Calu3 (cell line): ENCODE measurements around the gene MIDN. TPM values are rescaled to one million over a fixed set of nuclear protein-coding genes. Genes with fewer than 3 reads are reported as not detected.

Experiments
- BruUV-seq: library from RNA; stranded (reverse); fragments of 400-500 nt; replicated peaks from 2 replicates; lab custom pipeline; 2021; lab: Mats Ljungman, UMichigan
- CTCF ChIA-PET: fragments of 300-600 bp; sonication (Branson Sonifier 250); formaldehyde crosslinking; loops from one replicate; lab custom pipeline; 2022; ENCODE audit warnings: antibody characterized with exemption; lab: Charles Lee
- DNase-seq: peaks from one replicate; pipeline ENCODE4 v3.0.0; 2022
- H3K27ac Mint-ChIP-seq: one replicate; pipeline ENCODE4 v1.8.0; 2022; ENCODE audit warnings: mixed read lengths; ENCODE audit not compliant: unreplicated experiment
- H3K27me3 Mint-ChIP-seq: one replicate; pipeline ENCODE4 v1.8.0; 2022; ENCODE audit warnings: mixed read lengths; ENCODE audit not compliant: unreplicated experiment
- H3K36me3 Mint-ChIP-seq: one replicate; pipeline ENCODE4 v1.8.0; 2022; ENCODE audit warnings: mild to moderate bottlenecking, moderate library complexity, mixed read lengths; ENCODE audit not compliant: insufficient read depth, unreplicated experiment
- H3K4me1 Mint-ChIP-seq: one replicate; pipeline ENCODE4 v1.8.0; 2022; ENCODE audit warnings: mild to moderate bottlenecking, low read depth, mixed read lengths; ENCODE audit not compliant: unreplicated experiment
- H3K4me3 Mint-ChIP-seq: one replicate; pipeline ENCODE4 v1.8.0; 2022; ENCODE audit warnings: mild to moderate bottlenecking, low read depth, moderate library complexity, mixed read lengths; ENCODE audit not compliant: unreplicated experiment
- H3K9me3 Mint-ChIP-seq: one replicate; pipeline ENCODE4 v1.8.0; 2022; ENCODE audit warnings: low read depth, mixed read lengths; ENCODE audit not compliant: unreplicated experiment
- CTCF ChIP-seq: fragments of 200-600 bp; IDR thresholded peaks from one replicate; pipeline ENCODE4 v1.8.0; 2022; ENCODE audit warnings: antibody characterized with exemption; ENCODE audit not compliant: unreplicated experiment
- intact Hi-C: fragments of 100-400 bp; cut with micrococcal nuclease; formaldehyde crosslinking; loops from one replicate; pipeline ENCODE4 v1.10.0; 2022; ENCODE audit not compliant: unreplicated experiment
- total RNA-seq: library from RNA; stranded (reverse); gene quantifications from 2 replicates; pipeline ENCODE4 v1.2.3, GENCODE V29; 2022

Gene MIDN
- total RNA-seq, 1 experiment from 2014 or later = 61.8 TPM

DNA sequence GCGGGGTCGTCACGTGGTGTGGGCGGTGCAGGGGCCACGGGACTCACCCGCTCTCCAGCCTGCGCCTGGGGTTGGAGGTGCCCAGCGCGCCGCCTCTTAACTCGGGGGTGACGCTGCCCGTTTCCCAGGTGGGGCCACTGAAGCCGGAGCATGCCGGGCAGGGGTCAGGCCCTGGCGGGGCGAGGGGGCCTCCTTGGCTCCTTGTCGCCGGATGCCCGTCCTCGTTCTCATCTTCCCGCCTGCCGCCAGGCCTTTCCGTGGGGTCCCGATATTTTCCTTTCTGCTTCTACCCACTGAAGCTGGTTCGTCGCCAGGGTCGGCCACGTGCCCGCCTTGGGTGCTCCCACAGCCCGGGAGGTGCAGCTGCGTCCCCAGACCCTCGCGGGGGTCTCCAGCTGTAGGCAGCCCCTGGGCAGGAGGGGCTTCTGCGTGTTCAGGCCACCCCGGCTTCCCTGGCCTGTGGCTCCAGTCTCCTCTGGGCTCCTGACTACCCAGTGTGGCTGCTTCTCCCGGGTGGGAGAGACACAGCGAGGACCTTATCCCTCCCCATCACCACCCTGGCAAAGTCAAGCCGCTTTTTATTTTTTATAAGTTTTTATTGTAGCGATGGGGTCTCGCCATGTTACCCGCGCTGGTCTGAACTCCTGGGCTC lies 27.7 kb downstream of the MIDN start:
- TF ChIP-seq CTCF = no peak
- no peaks in the 10 kb centered on the region for H3K27me3 Mint-ChIP-seq
- no peaks in the 10 kb centered on the region for H3K9me3 Mint-ChIP-seq
- H3K27ac Mint-ChIP-seq = peak overlapping the region; percentile 65
- peaks cover 5% of the 10 kb centered on the region for H3K4me1 Mint-ChIP-seq
- BruUV-seq = TSS peak; percentile 11
- intact Hi-C loops = no loop called here
- no peak for DNase-seq
- H3K36me3 Mint-ChIP-seq = peaks cover 66% of the 10 kb centered on the region
- H3K4me3 Mint-ChIP-seq = peak overlapping the region; percentile 73
- CTCF ChIA-PET = no interaction called here

- intact Hi-C loops = no loop called here
- CTCF ChIA-PET = no interaction called here
- no peaks in the 10 kb centered on the region for H3K4me1 Mint-ChIP-seq
These were observed 28.2 kb downstream of the MIDN start for GRCh38 chr19:1276628-1277022.

DNA sequence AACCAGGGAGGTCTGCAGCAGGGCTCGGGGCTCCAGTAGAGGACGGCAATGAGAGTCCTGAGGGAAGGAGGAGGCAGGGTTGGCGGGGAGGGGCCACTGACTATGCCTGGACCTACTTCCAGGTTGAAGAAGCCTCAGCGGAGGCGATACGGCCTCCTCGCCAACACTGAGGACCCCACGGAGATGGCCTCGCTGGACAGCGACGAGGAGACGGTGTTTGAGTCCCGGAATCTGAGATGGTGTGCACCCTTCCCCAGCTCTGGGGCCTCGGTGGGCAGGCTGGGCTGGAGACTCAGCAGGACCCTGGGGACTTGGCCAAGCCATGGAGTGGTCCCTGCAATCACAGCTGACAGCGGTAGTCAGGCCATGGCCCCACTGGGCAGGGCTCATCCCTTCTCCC lies 28.7 kb downstream of the MIDN start:
- peak overlapping the region; percentile 65 for H3K27ac Mint-ChIP-seq
- H3K27me3 Mint-ChIP-seq = no peaks in the 10 kb centered on the region
- BruUV-seq = no TSS peak
- intact Hi-C loops = no loop called here
- CTCF ChIA-PET = interaction anchor here (0.6 kb wide), 1 partner anchor 24 kb away, joined by 4 read pairs; no protein-coding TSS in a partner anchor
- DNase-seq = no peak
- H3K4me1 Mint-ChIP-seq = no peaks in the 10 kb centered on the region
- TF ChIP-seq CTCF = no peak
- H3K9me3 Mint-ChIP-seq = no peaks in the 10 kb centered on the region
- H3K4me3 Mint-ChIP-seq = peak overlapping the region; percentile 73
- H3K36me3 Mint-ChIP-seq = peaks cover 58% of the 10 kb centered on the region

More at GRCh38 chr19:1276628-1277022, 28.2 kb downstream of the MIDN start:
- no peak for TF ChIP-seq CTCF
- Mint-ChIP-seq H3K27ac (peak overlapping the region; percentile 65), H3K27me3 (no peaks in the 10 kb centered on the region), H3K9me3 (no peaks in the 10 kb centered on the region), H3K4me3 (peak overlapping the region; percentile 73), H3K36me3 (peaks cover 61% of the 10 kb centered on the region)
- DNase-seq = no peak
- no TSS peak for BruUV-seq

DNA sequence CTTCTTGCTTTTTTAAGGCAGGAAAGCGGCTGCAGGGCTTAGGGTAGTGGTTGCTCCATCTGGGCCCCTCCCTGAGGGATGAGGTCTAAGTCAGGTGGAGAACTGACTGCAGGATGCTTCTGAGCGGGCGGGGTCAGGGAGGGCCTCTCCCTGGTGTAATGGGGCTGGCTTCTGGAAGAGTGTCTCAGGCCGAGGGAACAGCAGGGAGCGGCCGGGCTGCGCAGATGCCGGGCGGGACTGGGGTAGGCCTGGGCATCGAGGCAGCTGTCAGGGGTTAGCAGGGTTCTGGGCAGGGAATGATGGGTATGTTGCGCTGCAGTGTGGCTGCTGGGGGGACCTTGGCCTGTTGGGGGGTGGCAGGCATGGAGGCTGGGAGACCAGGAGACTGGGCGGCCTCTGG lies 29.7 kb downstream of the MIDN start:
- Mint-ChIP-seq H3K27me3 (no peaks in the 10 kb centered on the region), H3K27ac (no peak overlapping the region), H3K36me3 (peaks cover 49% of the 10 kb centered on the region), H3K9me3 (no peaks in the 10 kb centered on the region), H3K4me3 (no peak overlapping the region), H3K4me1 (no peaks in the 10 kb centered on the region)
- BruUV-seq = no TSS peak
- intact Hi-C loops = loop anchor here (2.0 kb wide), 1 partner anchor 95 kb away; no protein-coding TSS in a partner anchor
- CTCF ChIA-PET = no interaction called here
- no peak for DNase-seq
- no peak for TF ChIP-seq CTCF
